ENCODE results near the gene STAT1.

STAT1 gene

DNA sequence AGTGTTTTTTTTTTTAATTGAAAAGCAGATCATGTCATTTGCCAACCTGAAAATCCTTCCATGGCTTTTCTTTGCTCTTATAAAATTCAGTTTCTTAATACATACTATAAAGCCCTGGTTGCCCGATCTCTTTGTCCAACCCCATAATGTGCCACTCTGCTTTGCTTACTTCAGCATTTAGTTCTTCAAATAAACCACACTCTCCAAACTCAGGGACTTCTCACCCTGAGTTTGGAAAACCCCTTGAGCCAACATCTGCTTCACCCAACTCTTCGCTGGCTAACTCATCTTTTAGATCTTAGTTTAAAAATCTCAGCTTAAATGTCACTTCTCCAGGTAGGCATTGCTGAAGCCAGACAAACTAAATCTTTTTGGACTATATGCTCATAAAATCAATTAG lies 1.3 kb upstream of the STAT1 start:
- H3K4me3 ChIP-seq (ENCODE audit: low read length), result no peak overlapping the region
- TF ChIP-seq, protein P1, sequence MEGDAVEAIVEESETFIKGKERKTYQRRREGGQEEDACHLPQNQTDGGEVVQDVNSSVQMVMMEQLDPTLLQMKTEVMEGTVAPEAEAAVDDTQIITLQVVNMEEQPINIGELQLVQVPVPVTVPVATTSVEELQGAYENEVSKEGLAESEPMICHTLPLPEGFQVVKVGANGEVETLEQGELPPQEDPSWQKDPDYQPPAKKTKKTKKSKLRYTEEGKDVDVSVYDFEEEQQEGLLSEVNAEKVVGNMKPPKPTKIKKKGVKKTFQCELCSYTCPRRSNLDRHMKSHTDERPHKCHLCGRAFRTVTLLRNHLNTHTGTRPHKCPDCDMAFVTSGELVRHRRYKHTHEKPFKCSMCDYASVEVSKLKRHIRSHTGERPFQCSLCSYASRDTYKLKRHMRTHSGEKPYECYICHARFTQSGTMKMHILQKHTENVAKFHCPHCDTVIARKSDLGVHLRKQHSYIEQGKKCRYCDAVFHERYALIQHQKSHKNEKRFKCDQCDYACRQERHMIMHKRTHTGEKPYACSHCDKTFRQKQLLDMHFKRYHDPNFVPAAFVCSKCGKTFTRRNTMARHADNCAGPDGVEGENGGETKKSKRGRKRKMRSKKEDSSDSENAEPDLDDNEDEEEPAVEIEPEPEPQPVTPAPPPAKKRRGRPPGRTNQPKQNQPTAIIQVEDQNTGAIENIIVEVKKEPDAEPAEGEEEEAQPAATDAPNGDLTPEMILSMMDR (conservative IDR thresholded peaks at IDR 0.05; ENCODE audit: low read depth, low read length), result no peak
- no peak for DNase-seq (ENCODE audit: low read depth)

DNA sequence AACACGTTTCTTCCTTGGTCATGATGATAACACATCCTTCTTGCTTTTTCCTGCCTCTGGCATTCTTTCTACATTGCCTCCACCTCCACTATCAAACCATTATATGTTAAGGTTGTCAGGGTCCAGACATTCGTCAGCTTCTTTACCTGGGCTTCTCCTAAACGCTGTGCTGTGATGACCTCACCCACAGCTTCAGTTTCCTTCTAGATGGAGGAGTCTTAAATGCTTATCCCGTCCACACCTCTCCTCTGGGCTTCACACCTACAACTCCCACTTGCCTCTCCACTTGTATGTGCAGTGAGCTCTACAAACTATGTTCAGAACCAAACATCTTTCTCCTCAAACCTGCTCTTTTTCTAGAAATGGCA lies 666 bp upstream of the STAT1 start:
- DNase-seq (ENCODE audit: low read depth), result no peak
- H3K4me3 ChIP-seq (ENCODE audit: low read length), result peak overlapping the region; percentile 77
- TF ChIP-seq, protein P1 (conservative IDR thresholded peaks at IDR 0.05; ENCODE audit: low read depth, low read length), result no peak

DNA sequence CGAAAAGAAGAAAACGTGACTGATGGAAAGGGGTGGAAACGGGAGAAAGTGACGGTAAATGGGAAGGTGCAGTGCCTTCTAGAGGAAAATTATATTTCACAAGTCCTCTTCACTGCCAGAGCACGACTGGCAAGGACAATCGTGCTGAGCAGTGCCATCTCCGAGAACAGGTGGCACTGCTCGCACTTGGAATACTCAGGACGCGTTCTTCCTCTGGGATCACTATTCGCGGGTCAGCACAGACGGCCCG lies 364 bp downstream of the STAT1 start:
- no peak for DNase-seq (ENCODE audit: low read depth)
- TF ChIP-seq, protein P1 (conservative IDR thresholded peaks at IDR 0.05; ENCODE audit: low read depth, low read length), result no peak
- H3K4me3 ChIP-seq (ENCODE audit: low read length), result peak overlapping the region; percentile 77

DNA sequence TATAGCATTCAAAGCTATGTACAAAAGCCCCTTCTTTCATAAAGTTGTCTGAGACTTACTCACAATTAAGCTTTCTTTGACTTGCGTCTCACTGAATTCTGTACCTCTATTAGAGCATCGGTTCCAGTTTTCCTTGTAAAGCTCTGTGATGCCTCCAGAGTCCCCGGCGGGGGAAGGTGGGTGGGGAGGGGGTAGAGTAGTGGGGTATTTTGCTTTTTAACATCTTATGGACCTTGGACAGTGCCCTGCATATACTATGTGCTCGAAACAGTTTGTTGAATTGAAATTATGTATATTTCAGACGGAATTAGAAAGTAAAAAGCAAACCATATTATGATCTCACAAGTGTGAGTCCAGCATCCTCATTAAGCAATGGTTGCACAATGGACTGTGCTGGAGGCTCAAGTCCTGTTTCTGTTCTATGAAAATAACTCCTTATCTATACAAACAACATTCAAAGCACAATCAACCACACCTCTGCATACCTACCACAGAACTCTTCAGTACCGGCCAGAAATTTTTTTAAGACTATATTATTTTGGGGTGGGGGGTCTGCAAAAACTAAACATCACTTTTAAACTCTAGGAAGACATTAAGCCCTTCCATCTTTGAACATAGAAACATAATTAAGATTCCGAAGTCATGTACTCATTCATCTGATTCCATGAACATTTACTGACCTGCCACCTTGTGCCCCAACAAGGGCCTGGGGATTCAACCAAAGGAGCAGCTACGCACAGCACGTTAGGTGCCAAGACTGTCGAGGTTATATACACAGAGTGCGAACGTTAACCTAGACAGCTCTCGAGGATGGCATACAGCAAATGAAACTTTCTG lies 908 bp downstream of the STAT1 start:
- TF ChIP-seq, protein P1 (conservative IDR thresholded peaks at IDR 0.05; ENCODE audit: low read depth, low read length), result no peak
- H3K4me3 ChIP-seq (ENCODE audit: low read length), result peak overlapping the region; percentile 77
- no peak for DNase-seq (ENCODE audit: low read depth)

DNA sequence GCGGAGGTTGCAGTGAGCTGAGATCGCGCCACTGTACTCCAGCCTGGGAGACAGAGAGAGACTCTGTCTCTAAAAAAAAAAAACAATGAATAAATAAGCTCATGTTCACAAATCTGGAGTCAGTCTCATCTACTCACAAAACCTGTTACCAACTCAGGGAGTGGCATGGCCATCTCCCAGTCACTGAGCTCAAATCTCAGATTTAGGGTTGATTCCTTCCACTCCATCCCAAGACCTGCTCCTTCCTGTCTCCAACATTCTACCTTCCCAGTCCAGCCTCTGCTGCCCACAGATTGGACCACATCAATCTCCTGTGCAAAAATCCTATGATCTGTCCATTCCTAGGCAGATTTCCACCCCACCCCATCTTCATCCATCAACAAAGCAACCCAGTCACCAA lies 1.6 kb downstream of the STAT1 start:
- TF ChIP-seq, protein P1 (conservative IDR thresholded peaks at IDR 0.05; ENCODE audit: low read depth, low read length), result no peak
- no peak for DNase-seq (ENCODE audit: low read depth)
- H3K4me3 ChIP-seq (ENCODE audit: low read length), result peak overlapping the region; percentile 77

DNA sequence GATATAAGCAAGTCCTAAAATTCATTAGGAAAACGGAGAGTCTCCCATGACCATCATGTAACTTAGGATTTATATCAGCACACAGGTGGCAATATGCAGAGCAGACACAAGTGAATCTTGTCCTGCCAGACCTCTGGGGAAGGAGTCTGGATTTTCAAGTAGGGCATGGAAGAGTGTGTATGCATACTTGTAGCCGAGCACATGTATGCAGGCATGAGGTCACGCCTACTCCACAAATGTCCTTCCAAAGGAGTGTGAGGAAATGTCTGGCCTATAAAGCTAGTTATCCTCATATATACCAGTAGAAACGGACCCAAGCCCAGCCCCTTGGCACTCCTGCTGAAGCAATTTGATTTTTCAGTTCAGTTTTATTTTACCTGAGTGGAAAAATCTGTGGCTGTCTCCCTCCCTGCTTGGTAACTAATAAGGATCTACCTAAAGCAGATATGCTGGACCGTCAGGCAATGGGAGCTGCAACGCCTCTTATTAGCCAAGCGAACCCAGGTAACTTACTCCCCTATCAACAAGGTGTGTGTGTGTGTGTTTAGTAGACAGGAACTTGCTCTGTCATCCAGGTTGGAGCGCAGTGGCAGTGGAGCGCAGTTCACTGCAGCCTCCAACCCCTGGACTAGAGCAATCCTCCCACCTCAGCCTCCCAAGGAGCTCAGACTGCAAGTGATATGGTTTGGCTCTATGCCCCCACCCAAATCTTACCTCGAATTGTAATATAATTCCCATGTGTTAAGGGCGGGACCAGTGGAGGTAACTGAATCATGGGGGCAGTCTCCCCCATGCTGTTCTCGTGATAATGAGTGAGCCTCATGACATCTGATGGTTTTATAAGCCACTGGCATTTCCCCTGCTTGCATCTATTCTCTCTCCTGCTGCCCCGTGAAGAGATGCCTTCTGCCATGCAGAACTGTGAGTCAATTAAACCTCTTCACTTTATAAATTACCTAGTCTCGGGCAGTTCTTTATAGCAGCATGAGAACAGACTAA lies 2.8 kb downstream of the STAT1 start:
- no peak for DNase-seq (ENCODE audit: low read depth)
- TF ChIP-seq, protein P1 (conservative IDR thresholded peaks at IDR 0.05; ENCODE audit: low read depth, low read length), result no peak
- H3K4me3 ChIP-seq (ENCODE audit: low read length), result no peak overlapping the region
